Upper lobe of left lung (tissue), 6 donors: ENCODE results near the gene BRWD1. TPM values are rescaled to one million over a fixed set of nuclear protein-coding genes. Genes with fewer than 3 reads are reported as not detected.

ENCODE experiments used
- ATAC-seq, 2 donors: fragments of 200-7000 bp; cut with Tn5 transposase; one replicate each; pipeline ENCODE4 v1.9.1; 2022; ENCODE audit warnings: mild to moderate bottlenecking in 2 of 2, moderate library complexity in 2 of 2; ENCODE audit not compliant: low FRiP score in 2 of 2
- DNase-seq, 2 donors: peaks; one replicate each; pipeline ENCODE4 v3.0.0-alpha.2; 2019 to 2020
- H3K27ac ChIP-seq, 4 donors: fragments of 200-600 bp; sonication (generic); one replicate each; pipeline ENCODE4 v1.5.1; 2016 to 2019
- H3K27me3 ChIP-seq, 4 donors: fragments of 200-600 bp; sonication (generic); one replicate each; pipeline ENCODE4 v1.5.1; 2017 to 2019
- H3K36me3 ChIP-seq, 4 donors: fragments of 200-600 bp; sonication (generic); one replicate each; pipeline ENCODE4 v1.5.1; 2016 to 2019
- H3K4me1 ChIP-seq, 4 donors: fragments of 200-600 bp; sonication (generic); one replicate each; pipeline ENCODE4 v1.5.1; 2018 to 2019
- H3K4me3 ChIP-seq, 4 donors: fragments of 200-600 bp; sonication (generic); one replicate each; pipeline ENCODE4 v1.5.1; 2017 to 2019; ENCODE audit warnings: mild to moderate bottlenecking in 2 of 4, moderate library complexity in 1 of 4
- H3K9me3 ChIP-seq, 4 donors: fragments of 200-600 bp; sonication (generic); one replicate each; pipeline ENCODE4 v1.5.1; 2018 to 2019
- EP300 ChIP-seq, 4 donors: sonication (generic); formaldehyde crosslinking; IDR thresholded peaks; one replicate each; pipeline ENCODE4 v1.5.1; 2017; ENCODE audit warnings: antibody characterized with exemption in 4 of 4, control low read depth in 2 of 4
- POLR2A ChIP-seq, 4 donors: fragments of 450-650 bp; IDR thresholded peaks; one replicate each; pipeline ENCODE4 v1.5.1; 2016 to 2017; ENCODE audit warnings: antibody characterized with exemption in 4 of 4, mild to moderate bottlenecking in 2 of 4
- POLR2AphosphoS5 ChIP-seq, 2 donors: sonication (generic); formaldehyde crosslinking; IDR thresholded peaks; one replicate each; pipeline ENCODE4 v1.5.1; 2017; ENCODE audit warnings: antibody characterized with exemption in 2 of 2
- WGBS, 2 donors: methylation state at CpG; one replicate each; pipeline ENCODE4 v1.1.5; 2017 to 2018; 5-methylcytosine and 5-hydroxymethylcytosine counted together
- total RNA-seq, 6 donors: library from RNA; depleted of rRNA in 4 of 6; stranded (reverse); fragments of >200 nt in 4 of 6; gene quantifications; one replicate each; pipeline versions ENCODE4 v1.1.0 to v1.2.1, GENCODE V29; 2016 to 2021
- TF ChIP-seq, protein P1 (sequence below), 6 experiments: fragments of 450-650 bp in 4 of 6; fragments of 200-600 bp in 2 of 6; sonication (generic) in 2 of 6; IDR thresholded peaks; one replicate each; pipeline ENCODE4 v1.5.1; 2016 to 2019; ENCODE audit warnings: antibody characterized with exemption in 6 of 6
- donor health status: DM: no; HTN: no; CAD: no; lungs with moderate emphysema.
- donor health status: DM: no; HTN: yes; CAD: no; lungs with severe emphysema.

BRWD1 gene
- total RNA-seq, 6 donors from 2014 or later: 23.4 to 144 (median 42.0) TPM

DNA sequence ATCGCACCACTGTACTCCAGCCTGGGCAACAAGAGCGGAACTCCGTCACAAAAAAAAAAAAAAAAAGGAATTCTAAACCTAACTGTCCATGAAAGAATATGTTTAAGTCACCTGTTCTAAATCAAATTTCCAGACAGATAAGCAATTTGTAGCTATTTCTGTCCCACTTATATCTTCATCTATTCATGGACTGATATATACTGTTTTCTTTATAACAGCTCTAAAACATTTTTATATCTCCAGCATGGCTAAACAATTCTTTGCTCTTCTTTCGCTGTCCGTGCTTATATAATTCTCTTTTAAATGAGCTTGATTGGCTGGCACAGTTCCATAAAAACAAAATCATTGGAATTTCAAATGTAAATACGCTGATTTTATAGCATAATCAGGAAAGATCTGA, 30.5 kb downstream of the BRWD1 start:
- H3K27me3 ChIP-seq: no peaks in the 10 kb centered on the region
- H3K4me3 ChIP-seq: no peak overlapping the region
- TF ChIP-seq EP300 (IDR thresholded peaks at IDR 0.05) (no peak), POLR2A (IDR thresholded peaks at IDR 0.05) (no peak), POLR2AphosphoS5 (IDR thresholded peaks at IDR 0.05) (no peak)
- TF ChIP-seq, protein P1, sequence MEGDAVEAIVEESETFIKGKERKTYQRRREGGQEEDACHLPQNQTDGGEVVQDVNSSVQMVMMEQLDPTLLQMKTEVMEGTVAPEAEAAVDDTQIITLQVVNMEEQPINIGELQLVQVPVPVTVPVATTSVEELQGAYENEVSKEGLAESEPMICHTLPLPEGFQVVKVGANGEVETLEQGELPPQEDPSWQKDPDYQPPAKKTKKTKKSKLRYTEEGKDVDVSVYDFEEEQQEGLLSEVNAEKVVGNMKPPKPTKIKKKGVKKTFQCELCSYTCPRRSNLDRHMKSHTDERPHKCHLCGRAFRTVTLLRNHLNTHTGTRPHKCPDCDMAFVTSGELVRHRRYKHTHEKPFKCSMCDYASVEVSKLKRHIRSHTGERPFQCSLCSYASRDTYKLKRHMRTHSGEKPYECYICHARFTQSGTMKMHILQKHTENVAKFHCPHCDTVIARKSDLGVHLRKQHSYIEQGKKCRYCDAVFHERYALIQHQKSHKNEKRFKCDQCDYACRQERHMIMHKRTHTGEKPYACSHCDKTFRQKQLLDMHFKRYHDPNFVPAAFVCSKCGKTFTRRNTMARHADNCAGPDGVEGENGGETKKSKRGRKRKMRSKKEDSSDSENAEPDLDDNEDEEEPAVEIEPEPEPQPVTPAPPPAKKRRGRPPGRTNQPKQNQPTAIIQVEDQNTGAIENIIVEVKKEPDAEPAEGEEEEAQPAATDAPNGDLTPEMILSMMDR (IDR thresholded peaks at IDR 0.05): no peak
- H3K9me3 ChIP-seq: no peaks in the 10 kb centered on the region
- DNase-seq (no peak), ATAC-seq (no peak)
- no peak overlapping the region for H3K27ac ChIP-seq
- H3K4me1 ChIP-seq: no peaks in the 10 kb centered on the region
- peaks cover 5 to 54% (median 8%) of the 10 kb centered on the region in 4 donors for H3K36me3 ChIP-seq
- WGBS, 2 donors: 88 to 97% methylated on average over 6 of the region's 6 CpGs

DNA sequence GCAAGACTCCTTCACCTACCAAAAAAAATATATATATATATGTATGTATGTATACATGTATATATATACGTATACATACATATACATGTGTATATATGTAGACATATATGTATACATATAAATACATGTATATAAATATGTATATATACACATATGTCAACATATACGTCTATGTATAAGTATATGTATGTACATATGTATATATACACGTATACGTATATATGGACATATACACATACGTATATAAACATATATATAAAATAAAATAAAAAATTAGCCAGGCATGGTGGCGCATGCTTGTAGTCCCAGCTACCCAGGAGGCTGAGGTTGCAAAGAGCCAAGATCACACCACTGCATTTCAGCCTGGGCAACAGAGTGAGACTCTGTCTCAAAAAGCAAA, 31.6 kb downstream of the BRWD1 start:
- DNase-seq: no peak

DNA sequence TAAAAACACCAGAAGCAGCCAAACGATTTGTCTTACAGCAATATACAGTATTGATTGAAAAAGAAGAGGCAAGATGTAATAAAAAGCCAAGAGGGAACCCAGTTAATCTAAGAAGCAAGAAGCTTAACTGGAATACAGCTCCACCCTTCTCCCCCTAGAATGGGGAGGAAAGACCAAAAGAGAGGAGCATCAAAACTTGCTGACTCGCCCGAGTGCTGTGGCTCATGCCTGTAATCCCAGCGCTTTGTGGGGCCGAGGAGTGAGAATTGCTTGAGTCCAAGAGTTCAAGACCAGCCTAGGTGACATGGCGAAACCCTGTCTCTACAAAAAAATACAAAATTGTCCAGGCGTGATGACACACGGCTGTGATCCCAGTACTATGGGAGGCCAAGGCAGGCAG, 32.2 kb downstream of the BRWD1 start:
- no peak for DNase-seq
- peaks cover 7 to 46% (median 11%) of the 10 kb centered on the region in 4 donors for H3K36me3 ChIP-seq
- H3K9me3 ChIP-seq: no peaks in the 10 kb centered on the region
- H3K27ac ChIP-seq: no peak overlapping the region
- no peak overlapping the region for H3K4me3 ChIP-seq
- H3K4me1 ChIP-seq: no peaks in the 10 kb centered on the region
- TF ChIP-seq, protein P1 (IDR thresholded peaks at IDR 0.05): no peak
- no peak for TF ChIP-seq POLR2AphosphoS5 (IDR thresholded peaks at IDR 0.05)
- TF ChIP-seq EP300 (IDR thresholded peaks at IDR 0.05): no peak
- TF ChIP-seq POLR2A (IDR thresholded peaks at IDR 0.05): no peak
- WGBS, 2 donors: 95 to 96% methylated on average over 8 of the region's 8 CpGs
- no peak for ATAC-seq
- H3K27me3 ChIP-seq: no peaks in the 10 kb centered on the region

More for the DNA sequence above, 31.6 kb downstream of the BRWD1 start:
- H3K4me1 ChIP-seq: no peaks in the 10 kb centered on the region
- peaks cover 10 to 50% (median 11%) of the 10 kb centered on the region in 4 donors for H3K36me3 ChIP-seq
- no peak overlapping the region for H3K27ac ChIP-seq
- no peaks in the 10 kb centered on the region for H3K27me3 ChIP-seq
- WGBS, 2 donors: 94 to 99% methylated on average over 6 of the region's 6 CpGs
- H3K9me3 ChIP-seq: no peaks in the 10 kb centered on the region
- TF ChIP-seq EP300 (IDR thresholded peaks at IDR 0.05): no peak
- TF ChIP-seq, protein P1 (IDR thresholded peaks at IDR 0.05): no peak
- TF ChIP-seq POLR2A (IDR thresholded peaks at IDR 0.05): no peak
- TF ChIP-seq POLR2AphosphoS5 (IDR thresholded peaks at IDR 0.05): no peak
- no peak for ATAC-seq
- H3K4me3 ChIP-seq: no peak overlapping the region

GRCh38 chr21:39269620-39270019, 43.8 kb downstream of the BRWD1 start:
- no peak overlapping the region for H3K27ac ChIP-seq
- no peaks in the 10 kb centered on the region for H3K4me1 ChIP-seq
- H3K27me3 ChIP-seq: no peaks in the 10 kb centered on the region
- 96 to 98% methylated on average over 2 of the region's 2 CpGs for WGBS, 2 donors
- no peak for TF ChIP-seq EP300 (IDR thresholded peaks at IDR 0.05)
- no peak for TF ChIP-seq POLR2A (IDR thresholded peaks at IDR 0.05)
- TF ChIP-seq POLR2AphosphoS5 (IDR thresholded peaks at IDR 0.05): no peak
- TF ChIP-seq, protein P1 (IDR thresholded peaks at IDR 0.05): no peak
- no peak overlapping the region for H3K4me3 ChIP-seq
- H3K36me3 ChIP-seq: peaks cover 12 to 94% (median 45%) of the 10 kb centered on the region in 4 donors
- no peaks in the 10 kb centered on the region for H3K9me3 ChIP-seq
- DNase-seq (no peak), ATAC-seq (no peak)

DNA sequence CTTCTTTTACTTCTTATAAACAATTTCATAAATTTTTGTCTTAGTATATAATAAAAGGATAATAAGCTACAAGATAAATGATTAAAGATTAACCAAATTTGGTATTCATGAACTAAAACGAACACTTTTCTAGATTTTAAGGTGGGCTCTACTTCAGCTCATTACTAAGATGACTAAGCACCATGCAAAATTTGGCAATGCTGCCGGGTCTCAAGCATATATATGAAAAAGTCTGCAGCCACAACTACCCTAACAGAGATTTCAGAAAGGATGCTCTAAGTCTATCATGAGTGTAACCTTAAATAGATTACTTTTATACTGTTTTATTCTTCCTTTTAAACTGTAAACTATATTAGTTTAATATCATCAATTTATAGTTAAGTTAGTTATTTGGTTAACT, 47.8 kb downstream of the BRWD1 start:
- Histone ChIP-seq H3K9me3 (no peaks in the 10 kb centered on the region), H3K27ac (no peak overlapping the region), H3K4me1 (no peaks in the 10 kb centered on the region), H3K27me3 (no peaks in the 10 kb centered on the region), H3K36me3 (peaks cover 19 to 96% (median 48%) of the 10 kb centered on the region in 4 donors), H3K4me3 (no peak overlapping the region)
- WGBS, 2 donors: 33 to 37% methylated on average over 2 of the region's 2 CpGs
- TF ChIP-seq POLR2A (IDR thresholded peaks at IDR 0.05): no peak
- TF ChIP-seq EP300 (IDR thresholded peaks at IDR 0.05): no peak
- TF ChIP-seq, protein P1 (IDR thresholded peaks at IDR 0.05): no peak
- no peak for TF ChIP-seq POLR2AphosphoS5 (IDR thresholded peaks at IDR 0.05)
- ATAC-seq (no peak), DNase-seq (no peak)
